Fibroblast of lung (primary cell): Measurements from ENCODE around the gene ZNF324B. TPM values are rescaled to one million over a fixed set of nuclear protein-coding genes. Genes with fewer than 3 reads are reported as not detected.
"Not testable (repeated sequence)": the region's sequence is repeated elsewhere in the genome, so short reads cannot be mapped to it uniquely, and the experiment has no call there.

ENCODE experiments used
- DNase-seq, 2 donors: peaks; one replicate each; pipeline versions ENCODE4 v3.0.0 to v3.0.0-alpha.2; 2010; ENCODE audit warnings: low read depth in 2 of 2
- H2AFZ ChIP-seq: 2 replicates; pipeline ENCODE4 v1.5.1; 2012; ENCODE audit warnings: low read length, control low read depth, inconsistent platforms
- H3K27ac ChIP-seq: 2 replicates; pipeline ENCODE4 v1.5.1; 2011; ENCODE audit warnings: low read length, control low read depth; ENCODE audit not compliant: insufficient read depth
- H3K27me3 ChIP-seq: 2 replicates; pipeline ENCODE4 v1.5.1; 2011; ENCODE audit warnings: mild to moderate bottlenecking, low read length; ENCODE audit not compliant: control insufficient read depth, insufficient read depth
- H3K36me3 ChIP-seq: 2 replicates; pipeline ENCODE4 v1.5.1; 2011; ENCODE audit warnings: low read length; ENCODE audit not compliant: control insufficient read depth, insufficient read depth
- H3K4me1 ChIP-seq: 2 replicates; pipeline ENCODE4 v1.5.1; 2011; ENCODE audit warnings: low read length; ENCODE audit not compliant: control insufficient read depth, insufficient read depth; ENCODE audit errors: extremely low read depth
- H3K4me2 ChIP-seq: 2 replicates; pipeline ENCODE4 v1.5.1; 2011; ENCODE audit warnings: low read length, control low read depth; ENCODE audit not compliant: insufficient read depth; ENCODE audit errors: extremely low read depth
- H3K4me3 ChIP-seq, 4 experiments: fragments of 200-600 bp in 1 of 4; sonication (generic) in 1 of 4; replicated peaks in 1 of 4; 2 replicates each; pipeline ENCODE4 v1.5.1; 2011 to 2016; ENCODE audit warnings: low read length in 4 of 4, low read depth in 3 of 4, mild to moderate bottlenecking in 3 of 4, control low read depth in 2 of 4, inconsistent platforms in 1 of 4, mixed read lengths in 1 of 4; ENCODE audit not compliant: insufficient read depth in 1 of 4; ENCODE audit errors: control extremely low read depth in 1 of 4
- H3K79me2 ChIP-seq: 2 replicates; pipeline ENCODE4 v1.5.1; 2012; ENCODE audit warnings: mild to moderate bottlenecking, low read length, inconsistent platforms; ENCODE audit not compliant: control insufficient read depth, insufficient read depth
- H3K9ac ChIP-seq: 2 replicates; pipeline ENCODE4 v1.5.1; 2011; ENCODE audit warnings: mild to moderate bottlenecking, low read length, control low read depth; ENCODE audit not compliant: insufficient read depth
- H3K9me3 ChIP-seq: 2 replicates; pipeline ENCODE4 v1.5.1; 2012; ENCODE audit warnings: low read depth, low read length; ENCODE audit not compliant: control insufficient read depth, insufficient read depth
- H4K20me1 ChIP-seq: 2 replicates; pipeline ENCODE4 v1.5.1; 2011; ENCODE audit warnings: low read length; ENCODE audit not compliant: control insufficient read depth, insufficient read depth; ENCODE audit errors: extremely low read depth
- CTCF ChIP-seq, 2 donors: IDR thresholded peaks in 1 of 2; conservative IDR thresholded peaks in 1 of 2; 1 replicate in 1 of 2; 2 replicates in 1 of 2; pipeline ENCODE4 v1.5.1; 2011 to 2012; ENCODE audit warnings: low read length in 2 of 2, control low read depth in 1 of 2, inconsistent platforms in 1 of 2, low read depth in 1 of 2, mild to moderate bottlenecking in 1 of 2
- EZH2 ChIP-seq: IDR thresholded peaks from 2 replicates; pipeline ENCODE4 v1.5.1; 2012; ENCODE audit warnings: low read length, control low read depth, mild to moderate bottlenecking; ENCODE audit errors: missing control alignments
- polyA plus RNA-seq, 2 donors: library from polyadenylated mRNA; depleted of rRNA in 1 of 2; stranded (reverse) in 1 of 2; unstranded in 1 of 2; fragments of >200 nt; gene quantifications; 2 replicates each; pipeline ENCODE4 v1.2.1, GENCODE V29; 2011 to 2012; ENCODE audit warnings: missing spikeins in 1 of 2
- total RNA-seq: library from RNA; depleted of rRNA; stranded (reverse); fragments of >200 nt; gene quantifications from 2 replicates; pipeline ENCODE4 v1.2.1, GENCODE V29; 2014

ZNF324B gene
- total and polyA plus RNA-seq, 2 donors (not counting 1 experiment from before 2014, with no cell fraction given) = 2.1 to 8.9 TPM

GRCh38 chr19:58439576-58440554 is 11.6 kb upstream of the ZNF324B start, which contains the start of gene ZNF132:
Gene ZNF132 (minus strand): TSS chr19:58440153. CDS start chr19:58439821, 332 bp downstream.
- no peaks in the 10 kb centered on the region for H3K9me3 ChIP-seq
- no peaks in the 10 kb centered on the region for H4K20me1 ChIP-seq
- peaks cover 3% of the 10 kb centered on the region for H3K4me1 ChIP-seq
- DNase-seq = peak; percentile 100
- H3K36me3 ChIP-seq = peaks cover 6% of the 10 kb centered on the region
- TF ChIP-seq CTCF (conservative IDR thresholded peaks at IDR 0.05 in 1 of 2, IDR thresholded peaks at IDR 0.05 in 1 of 2; ENCODE audit: low read depth in 1 of 2, low read length in 2 of 2) = no peak
- TF ChIP-seq EZH2 = no peak
- H3K27me3 ChIP-seq = no peaks in the 10 kb centered on the region
- peaks cover 12% of the 10 kb centered on the region for H3K79me2 ChIP-seq
- H3K27ac ChIP-seq = peak within 1 kb of the TSS; percentile 91
- H3K4me2 ChIP-seq = peak within 1 kb of the TSS; percentile 83
- H3K9ac ChIP-seq = peak within 1 kb of the TSS; percentile 81
- peak within 1 kb of the TSS; percentile 67 to 96 (median 79) for H3K4me3 ChIP-seq
- H2AFZ ChIP-seq = peak within 1 kb of the TSS; percentile 94

GRCh38 chr19:58440556-58440955 is 10.9 kb upstream of the ZNF324B start:
- Histone ChIP-seq H3K4me2 (peak overlapping the region; percentile 83), H3K27me3 (no peaks in the 10 kb centered on the region), H3K36me3 (peaks cover 4% of the 10 kb centered on the region), H3K4me1 (peaks cover 3% of the 10 kb centered on the region), H3K4me3 (peak overlapping the region; percentile 65 to 96 (median 74)), H3K27ac (peak overlapping the region; percentile 91), H3K9ac (peak overlapping the region; percentile 60), H3K79me2 (peaks cover 12% of the 10 kb centered on the region), H4K20me1 (no peaks in the 10 kb centered on the region), H2AFZ (peak overlapping the region; percentile 94), H3K9me3 (no peaks in the 10 kb centered on the region)
- TF ChIP-seq CTCF (conservative IDR thresholded peaks at IDR 0.05 in 1 of 2, IDR thresholded peaks at IDR 0.05 in 1 of 2; ENCODE audit: low read depth in 1 of 2, low read length in 2 of 2) = no peak
- no peak for DNase-seq

- not testable (repeated sequence) for H4K20me1 ChIP-seq, H3K27me3 ChIP-seq, DNase-seq, H3K9ac ChIP-seq, H3K9me3 ChIP-seq, H2AFZ ChIP-seq, H3K4me2 ChIP-seq, H3K4me3 ChIP-seq, H3K4me1 ChIP-seq, H3K36me3 ChIP-seq, H3K27ac ChIP-seq
- peaks cover 12% of the 10 kb centered on the region for H3K79me2 ChIP-seq
These were observed 8.4 kb upstream of the ZNF324B start for GRCh38 chr19:58442986-58443385.

- H3K9me3 ChIP-seq, H3K79me2 ChIP-seq, H4K20me1 ChIP-seq, H3K4me3 ChIP-seq, H3K27ac ChIP-seq, DNase-seq, H3K4me1 ChIP-seq, H3K27me3 ChIP-seq, H3K4me2 ChIP-seq, H2AFZ ChIP-seq, H3K36me3 ChIP-seq, H3K9ac ChIP-seq: not testable (repeated sequence)
These were observed 2.6 kb upstream of the ZNF324B start for GRCh38 chr19:58448860-58449259.

- H3K36me3 ChIP-seq, H3K4me2 ChIP-seq, H3K79me2 ChIP-seq, H4K20me1 ChIP-seq, H3K4me1 ChIP-seq, DNase-seq, H2AFZ ChIP-seq, H3K4me3 ChIP-seq, H3K27ac ChIP-seq, H3K9me3 ChIP-seq, H3K27me3 ChIP-seq, H3K9ac ChIP-seq: not testable (repeated sequence)
These were observed 1.4 kb upstream of the ZNF324B start for GRCh38 chr19:58449980-58450379.
